GM18499 (cell line): ENCODE results near the gene XRCC1.

Experiments used
- ATAC-seq: cut with Tn5 transposase; IDR thresholded peaks from one replicate; pipeline ENCODE4 v1.9.1; 2021; ENCODE audit warnings: moderate number of reproducible peaks; ENCODE audit not compliant: insufficient read depth, unreplicated experiment

XRCC1 gene

GRCh38 chr19:43582495-43582894 lies 7.2 kb upstream of the XRCC1 start:
- ATAC-seq = no peak

- no peak for ATAC-seq
Measured at GRCh38 chr19:43581467-43581866, 6.1 kb upstream of the XRCC1 start.

GRCh38 chr19:43578787-43579186 lies 3.5 kb upstream of the XRCC1 start:
- no peak for ATAC-seq

- no peak for ATAC-seq
Measured at GRCh38 chr19:43575955-43576878, 890 bp upstream of the XRCC1 start.

- no peak for ATAC-seq
Measured at GRCh38 chr19:43574424-43575155, 737 bp downstream of the XRCC1 start.

- ATAC-seq = no peak
Measured at GRCh38 chr19:43572171-43572588, 3.1 kb downstream of the XRCC1 start.

- ATAC-seq = no peak
Measured at GRCh38 chr19:43570174-43570791, 5.0 kb downstream of the XRCC1 start.

GRCh38 chr19:43569657-43570056 lies 5.7 kb downstream of the XRCC1 start:
- no peak for ATAC-seq

- ATAC-seq = no peak
Measured at GRCh38 chr19:43564800-43565199, 10.5 kb downstream of the XRCC1 start.

GRCh38 chr19:43563816-43564457 lies 11.4 kb downstream of the XRCC1 start:
- ATAC-seq = no peak

- no peak for ATAC-seq
Measured at GRCh38 chr19:43562698-43563241, 12.6 kb downstream of the XRCC1 start.

- ATAC-seq = no peak
Measured at GRCh38 chr19:43562226-43562697, 13.1 kb downstream of the XRCC1 start.

- ATAC-seq = no peak
Measured at GRCh38 chr19:43561139-43561970, 14.0 kb downstream of the XRCC1 start.

GRCh38 chr19:43560687-43561086 lies 14.6 kb downstream of the XRCC1 start:
- ATAC-seq = no peak

GRCh38 chr19:43555185-43555770 lies 20.0 kb downstream of the XRCC1 start:
- no peak for ATAC-seq

GRCh38 chr19:43554317-43554895 lies 20.9 kb downstream of the XRCC1 start:
- no peak for ATAC-seq

GRCh38 chr19:43553656-43554055 lies 21.7 kb downstream of the XRCC1 start:
- ATAC-seq = no peak

- no peak for ATAC-seq
Measured at GRCh38 chr19:43552616-43553015, 22.7 kb downstream of the XRCC1 start.

GRCh38 chr19:43552198-43552450 lies 23.2 kb downstream of the XRCC1 start:
- no peak for ATAC-seq
